Endodermal cell (in vitro differentiated cells): ENCODE data around the gene FOXR1. TPM values are rescaled to one million over a fixed set of nuclear protein-coding genes. Genes with fewer than 3 reads are reported as not detected.

Source experiments
- DNase-seq: peaks from one replicate; pipeline ENCODE4 v3.0.0-alpha.2; 2017
- H3K27ac ChIP-seq: 2 replicates; pipeline ENCODE4 v1.5.1; 2013; ENCODE audit warnings: mild to moderate bottlenecking, low read depth, low read length, moderate library complexity
- H3K27me3 ChIP-seq: 2 replicates; pipeline ENCODE4 v1.6.1; 2013; ENCODE audit warnings: mild to moderate bottlenecking, low read length, moderate library complexity; ENCODE audit not compliant: insufficient read depth, control insufficient read depth, poor library complexity, severe bottlenecking
- H3K36me3 ChIP-seq: 2 replicates; pipeline ENCODE4 v1.7.0; 2013; ENCODE audit warnings: mild to moderate bottlenecking, low read length, moderate library complexity; ENCODE audit not compliant: control insufficient read depth, insufficient read depth
- H3K4me1 ChIP-seq: one replicate; pipeline ENCODE4 v1.7.0; 2013; ENCODE audit warnings: low read length; ENCODE audit not compliant: control insufficient read depth, insufficient read depth
- H3K4me3 ChIP-seq: 2 replicates; pipeline ENCODE4 v1.5.1; 2013; ENCODE audit warnings: mild to moderate bottlenecking, low read length, moderate library complexity
- H3K9ac ChIP-seq: 2 replicates; pipeline ENCODE4 v1.6.1; 2013; ENCODE audit warnings: mild to moderate bottlenecking, low read length, moderate library complexity; ENCODE audit not compliant: poor library complexity, severe bottlenecking; ENCODE audit errors: extremely low read depth
- H3K9me3 ChIP-seq: 2 replicates; pipeline ENCODE4 v1.6.1; 2013; ENCODE audit warnings: mild to moderate bottlenecking, low read length, moderate library complexity; ENCODE audit not compliant: control insufficient read depth
- H3K27ac Mint-ChIP-seq: 2 replicates; pipeline ENCODE4 v1.8.0; 2020; ENCODE audit warnings: mixed read lengths
- H3K27me3 Mint-ChIP-seq: 2 replicates; pipeline ENCODE4 v1.8.0; 2021; ENCODE audit warnings: mild to moderate bottlenecking, mixed read lengths; ENCODE audit not compliant: insufficient read depth
- H3K36me3 Mint-ChIP-seq: 2 replicates; pipeline ENCODE4 v1.8.0; 2020; ENCODE audit warnings: low read depth, mixed read lengths
- H3K4me1 Mint-ChIP-seq: 2 replicates; pipeline ENCODE4 v1.8.0; 2020; ENCODE audit warnings: mixed read lengths
- H3K4me3 Mint-ChIP-seq: 2 replicates; pipeline ENCODE4 v1.8.0; 2020; ENCODE audit warnings: mild to moderate bottlenecking, moderate library complexity, mixed read lengths
- H3K9me3 Mint-ChIP-seq: 2 replicates; pipeline ENCODE4 v1.8.0; 2020; ENCODE audit warnings: mild to moderate bottlenecking, mixed read lengths
- WGBS, 2 experiments: methylation state at CpG; one replicate each; pipeline versions ENCODE4 v1.1.5 to v1.1.7; 2013; ENCODE audit warnings: missing lambda C conversion rate in 2 of 2, mixed read lengths in 1 of 2; ENCODE audit not compliant: insufficient coverage in 1 of 2, insufficient read length in 1 of 2; 5-methylcytosine and 5-hydroxymethylcytosine counted together
- total RNA-seq, 2 donors: library from RNA; stranded (reverse); fragmentation: NEBNext Ultra II Directional in 1 of 2; extraction: Animal tissue kit (Norgen Biotek cat#: 25700) in 1 of 2; gene quantifications; 2 replicates in 1 of 2; 3 replicates in 1 of 2; pipeline ENCODE4 v1.2.1, GENCODE V29; 2021
- TF ChIP-seq, protein P1 (sequence below): fragments of 200-600 bp; sonication (generic); conservative IDR thresholded peaks from 2 replicates; pipeline ENCODE4 v1.5.0; 2021; ENCODE audit warnings: antibody characterized with exemption, mild to moderate bottlenecking

FOXR1 gene
- total RNA-seq, 2 donors from 2014 or later, result not detected

DNA sequence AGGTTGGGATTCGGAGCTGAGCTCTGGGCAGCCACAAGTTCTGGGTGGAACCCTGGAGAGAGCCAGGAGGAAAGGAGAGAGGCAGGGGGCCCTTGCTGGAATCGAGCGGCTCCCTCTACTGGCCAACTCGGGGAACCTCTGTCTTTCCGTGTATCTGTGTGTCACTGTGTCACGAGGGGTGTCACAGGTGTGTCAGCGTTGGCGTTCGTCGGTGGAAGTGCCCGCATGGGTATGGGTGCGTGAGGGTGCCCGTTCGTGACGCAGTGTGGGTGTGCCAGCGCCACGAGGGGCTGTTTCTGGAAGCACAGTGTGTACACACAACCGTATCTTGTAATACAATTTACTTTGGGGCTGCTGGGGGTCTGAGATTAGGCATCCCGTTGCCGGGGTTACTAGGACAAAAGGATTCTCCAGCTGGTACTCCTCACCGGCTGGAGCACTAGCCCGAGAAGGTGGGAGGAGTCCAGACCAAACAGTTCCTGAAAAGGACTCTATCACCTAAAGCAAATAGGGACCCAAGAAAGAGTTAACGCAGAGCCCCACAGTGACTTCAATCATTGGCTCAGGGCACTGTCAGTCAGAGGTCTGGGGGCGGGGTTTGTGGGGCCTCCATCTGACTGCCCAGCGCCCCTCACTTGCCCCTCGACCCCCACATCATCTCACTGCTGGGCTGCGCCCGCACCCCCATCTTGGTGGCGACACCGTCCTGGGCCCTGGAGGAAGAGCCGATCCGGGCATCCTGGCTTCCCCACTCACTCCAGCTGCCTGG, 43.3 kb upstream of the FOXR1 start:
- peaks cover 43% of the 10 kb centered on the region for H3K4me1 Mint-ChIP-seq

DNA sequence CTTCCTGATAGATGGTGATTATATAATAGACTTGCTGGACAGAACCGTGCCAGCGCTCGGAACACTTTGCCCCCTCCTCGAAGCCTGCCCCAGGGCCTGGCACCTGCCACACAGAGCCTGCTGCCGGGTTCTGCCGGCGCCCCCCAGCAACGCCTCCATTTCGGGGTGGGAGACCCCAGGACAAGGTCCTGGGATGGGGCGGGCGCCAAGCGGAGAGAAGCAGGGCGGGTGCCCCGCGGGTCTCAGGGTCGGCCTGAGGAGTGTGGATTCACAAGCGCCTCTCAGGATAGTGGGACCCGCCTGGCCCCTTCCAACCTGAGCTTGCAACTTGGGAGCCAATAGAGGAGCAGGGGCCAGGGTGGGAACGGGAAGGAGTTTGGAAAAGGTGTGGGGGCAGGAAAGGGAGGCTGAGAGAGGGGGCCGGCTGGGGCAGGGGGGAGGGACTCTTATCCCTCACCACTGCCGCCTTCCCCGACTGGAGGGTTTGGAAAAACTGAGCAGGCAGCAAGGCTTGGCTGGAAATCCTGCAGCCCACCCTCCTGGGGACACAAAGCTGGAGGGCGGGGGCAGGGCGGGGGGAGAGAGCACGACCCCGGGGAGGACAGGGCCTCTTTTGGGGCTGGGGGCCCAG, 42.6 kb upstream of the FOXR1 start:
- TF ChIP-seq, protein P1, sequence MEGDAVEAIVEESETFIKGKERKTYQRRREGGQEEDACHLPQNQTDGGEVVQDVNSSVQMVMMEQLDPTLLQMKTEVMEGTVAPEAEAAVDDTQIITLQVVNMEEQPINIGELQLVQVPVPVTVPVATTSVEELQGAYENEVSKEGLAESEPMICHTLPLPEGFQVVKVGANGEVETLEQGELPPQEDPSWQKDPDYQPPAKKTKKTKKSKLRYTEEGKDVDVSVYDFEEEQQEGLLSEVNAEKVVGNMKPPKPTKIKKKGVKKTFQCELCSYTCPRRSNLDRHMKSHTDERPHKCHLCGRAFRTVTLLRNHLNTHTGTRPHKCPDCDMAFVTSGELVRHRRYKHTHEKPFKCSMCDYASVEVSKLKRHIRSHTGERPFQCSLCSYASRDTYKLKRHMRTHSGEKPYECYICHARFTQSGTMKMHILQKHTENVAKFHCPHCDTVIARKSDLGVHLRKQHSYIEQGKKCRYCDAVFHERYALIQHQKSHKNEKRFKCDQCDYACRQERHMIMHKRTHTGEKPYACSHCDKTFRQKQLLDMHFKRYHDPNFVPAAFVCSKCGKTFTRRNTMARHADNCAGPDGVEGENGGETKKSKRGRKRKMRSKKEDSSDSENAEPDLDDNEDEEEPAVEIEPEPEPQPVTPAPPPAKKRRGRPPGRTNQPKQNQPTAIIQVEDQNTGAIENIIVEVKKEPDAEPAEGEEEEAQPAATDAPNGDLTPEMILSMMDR, result peak; percentile 31
- H3K27ac Mint-ChIP-seq, result peak overlapping the region; percentile 99
- peaks cover 42% of the 10 kb centered on the region for H3K4me1 Mint-ChIP-seq
- peaks cover 24% of the 10 kb centered on the region for H3K27me3 Mint-ChIP-seq
- DNase-seq, result no peak
- peaks cover 11% of the 10 kb centered on the region for H3K27me3 ChIP-seq
- H3K4me1 ChIP-seq, result peaks cover 11% of the 10 kb centered on the region
- H3K36me3 Mint-ChIP-seq, result no peaks in the 10 kb centered on the region
- H3K36me3 ChIP-seq, result no peaks in the 10 kb centered on the region
- H3K9ac ChIP-seq, result peak overlapping the region; percentile 54
- peak overlapping the region; percentile 81 for H3K4me3 Mint-ChIP-seq
- H3K4me3 ChIP-seq, result peak overlapping the region; percentile 82
- no peaks in the 10 kb centered on the region for H3K9me3 ChIP-seq
- WGBS, 2 experiments, result 0% methylated on average over 8 to 26 of the region's 26 CpGs
- H3K9me3 Mint-ChIP-seq, result no peaks in the 10 kb centered on the region
- peak overlapping the region; percentile 65 for H3K27ac ChIP-seq

More for the DNA sequence above, 43.3 kb upstream of the FOXR1 start:
- Mint-ChIP-seq H3K27me3 (peaks cover 24% of the 10 kb centered on the region), H3K4me3 (peak overlapping the region; percentile 81), H3K9me3 (no peaks in the 10 kb centered on the region), H3K36me3 (no peaks in the 10 kb centered on the region), H3K27ac (peak overlapping the region; percentile 99)
- Histone ChIP-seq H3K9ac (peak overlapping the region; percentile 54), H3K27me3 (peaks cover 11% of the 10 kb centered on the region), H3K27ac (peak overlapping the region; percentile 65), H3K36me3 (no peaks in the 10 kb centered on the region), H3K9me3 (no peaks in the 10 kb centered on the region), H3K4me3 (peak overlapping the region; percentile 82), H3K4me1 (peaks cover 12% of the 10 kb centered on the region)
- 0 to 3% methylated on average over 7 to 32 of the region's 32 CpGs for WGBS, 2 experiments
- TF ChIP-seq, protein P1, result peak; percentile 96
- peak; percentile 98 for DNase-seq

DNA sequence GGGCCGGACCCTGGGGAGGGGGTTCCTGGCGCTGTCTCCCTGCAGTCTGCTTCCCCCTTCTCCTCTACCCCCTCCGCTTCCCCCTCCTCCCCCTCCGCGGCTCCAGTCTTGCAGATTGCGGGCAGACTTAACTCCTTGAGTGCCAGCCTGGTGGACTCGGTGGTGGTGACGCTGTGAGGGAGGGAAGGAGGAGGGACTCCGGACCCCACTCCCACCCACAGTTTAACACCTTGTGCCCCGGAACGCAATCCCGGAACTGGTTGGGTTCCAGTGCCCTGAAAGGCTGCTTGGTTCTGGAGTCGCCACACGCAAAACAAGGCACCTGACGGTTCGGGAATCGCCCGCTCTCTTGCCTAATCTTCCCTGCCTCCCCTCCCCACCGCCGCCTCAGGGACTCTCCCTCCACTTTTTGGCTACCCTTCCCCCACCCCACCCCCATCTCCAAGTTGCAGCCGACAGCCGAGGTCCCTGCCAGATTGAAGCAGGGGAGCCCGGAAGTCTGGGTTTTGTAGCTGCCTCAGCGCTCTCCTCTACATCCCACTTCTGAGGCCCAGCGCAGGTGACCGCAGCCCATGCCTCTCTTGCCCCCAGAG, 42.0 kb upstream of the FOXR1 start:
- WGBS, 2 experiments, result 0% methylated on average over 8 to 19 of the region's 26 CpGs
- peak; percentile 97 for DNase-seq
- Histone ChIP-seq H3K9ac (peak overlapping the region; percentile 54), H3K4me1 (peaks cover 11% of the 10 kb centered on the region), H3K36me3 (no peaks in the 10 kb centered on the region), H3K27ac (peak overlapping the region; percentile 3), H3K4me3 (peak overlapping the region; percentile 82), H3K9me3 (no peaks in the 10 kb centered on the region), H3K27me3 (peaks cover 11% of the 10 kb centered on the region)
- Mint-ChIP-seq H3K27me3 (peaks cover 24% of the 10 kb centered on the region), H3K27ac (peak overlapping the region; percentile 97), H3K4me1 (peaks cover 39% of the 10 kb centered on the region), H3K9me3 (no peaks in the 10 kb centered on the region), H3K4me3 (peak overlapping the region; percentile 81), H3K36me3 (no peaks in the 10 kb centered on the region)
- TF ChIP-seq, protein P1, result no peak
